SU-DHL-6 (cell line): ENCODE results near the gene HIBADH.

ENCODE experiments used
- EZH2phosphoT487 ChIP-seq: fragments of 200-600 bp; sonication (generic), shearing (Covaris generic); conservative IDR thresholded peaks from 2 replicates; pipeline ENCODE4 v1.6.1; 2018; ENCODE audit warnings: mild to moderate bottlenecking, antibody characterized with exemption, low read length, moderate library complexity, mixed read lengths
- TF ChIP-seq, protein P1 (sequence below): fragments of 200-600 bp; sonication (generic); IDR thresholded peaks from one replicate; pipeline ENCODE4 v1.5.1; 2017; ENCODE audit warnings: antibody characterized with exemption, mild to moderate bottlenecking, low read length, moderate library complexity; ENCODE audit not compliant: insufficient read depth, poor library complexity, severe bottlenecking

DNA sequence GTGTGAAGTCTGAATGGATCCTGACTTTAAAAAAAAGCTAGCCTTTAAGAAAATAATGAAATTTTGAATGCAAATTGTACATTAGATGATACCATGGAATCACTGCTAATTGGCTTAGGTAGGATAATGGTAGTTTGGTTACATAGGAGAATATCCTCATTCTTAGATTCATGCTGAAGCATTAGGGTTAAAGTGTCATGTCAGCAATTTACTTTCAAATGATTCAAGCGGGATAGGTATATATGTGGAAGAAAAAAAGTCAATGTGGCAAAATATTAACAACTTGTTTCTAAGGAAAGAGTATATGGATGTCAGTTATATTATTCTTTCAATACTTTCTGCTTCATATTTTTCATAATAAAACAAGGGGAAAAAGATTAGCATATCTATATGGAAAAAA lies 7.5 kb downstream of the HIBADH start:
- TF ChIP-seq, protein P1, sequence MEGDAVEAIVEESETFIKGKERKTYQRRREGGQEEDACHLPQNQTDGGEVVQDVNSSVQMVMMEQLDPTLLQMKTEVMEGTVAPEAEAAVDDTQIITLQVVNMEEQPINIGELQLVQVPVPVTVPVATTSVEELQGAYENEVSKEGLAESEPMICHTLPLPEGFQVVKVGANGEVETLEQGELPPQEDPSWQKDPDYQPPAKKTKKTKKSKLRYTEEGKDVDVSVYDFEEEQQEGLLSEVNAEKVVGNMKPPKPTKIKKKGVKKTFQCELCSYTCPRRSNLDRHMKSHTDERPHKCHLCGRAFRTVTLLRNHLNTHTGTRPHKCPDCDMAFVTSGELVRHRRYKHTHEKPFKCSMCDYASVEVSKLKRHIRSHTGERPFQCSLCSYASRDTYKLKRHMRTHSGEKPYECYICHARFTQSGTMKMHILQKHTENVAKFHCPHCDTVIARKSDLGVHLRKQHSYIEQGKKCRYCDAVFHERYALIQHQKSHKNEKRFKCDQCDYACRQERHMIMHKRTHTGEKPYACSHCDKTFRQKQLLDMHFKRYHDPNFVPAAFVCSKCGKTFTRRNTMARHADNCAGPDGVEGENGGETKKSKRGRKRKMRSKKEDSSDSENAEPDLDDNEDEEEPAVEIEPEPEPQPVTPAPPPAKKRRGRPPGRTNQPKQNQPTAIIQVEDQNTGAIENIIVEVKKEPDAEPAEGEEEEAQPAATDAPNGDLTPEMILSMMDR = no peak
- TF ChIP-seq EZH2phosphoT487 = no peak
